ELF-1 (cell line): Measurements from ENCODE around the gene SOSTDC1.
"Not testable (repeated sequence)": the region's sequence is repeated elsewhere in the genome, so short reads cannot be mapped to it uniquely, and the experiment has no call there.

Experiments used
- DNase-seq: peaks from one replicate; pipeline ENCODE4 v3.0.0-alpha.2; 2016; ENCODE audit warnings: low read depth, low spot score

The SOSTDC1 gene, protein sequence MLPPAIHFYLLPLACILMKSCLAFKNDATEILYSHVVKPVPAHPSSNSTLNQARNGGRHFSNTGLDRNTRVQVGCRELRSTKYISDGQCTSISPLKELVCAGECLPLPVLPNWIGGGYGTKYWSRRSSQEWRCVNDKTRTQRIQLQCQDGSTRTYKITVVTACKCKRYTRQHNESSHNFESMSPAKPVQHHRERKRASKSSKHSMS

DNA sequence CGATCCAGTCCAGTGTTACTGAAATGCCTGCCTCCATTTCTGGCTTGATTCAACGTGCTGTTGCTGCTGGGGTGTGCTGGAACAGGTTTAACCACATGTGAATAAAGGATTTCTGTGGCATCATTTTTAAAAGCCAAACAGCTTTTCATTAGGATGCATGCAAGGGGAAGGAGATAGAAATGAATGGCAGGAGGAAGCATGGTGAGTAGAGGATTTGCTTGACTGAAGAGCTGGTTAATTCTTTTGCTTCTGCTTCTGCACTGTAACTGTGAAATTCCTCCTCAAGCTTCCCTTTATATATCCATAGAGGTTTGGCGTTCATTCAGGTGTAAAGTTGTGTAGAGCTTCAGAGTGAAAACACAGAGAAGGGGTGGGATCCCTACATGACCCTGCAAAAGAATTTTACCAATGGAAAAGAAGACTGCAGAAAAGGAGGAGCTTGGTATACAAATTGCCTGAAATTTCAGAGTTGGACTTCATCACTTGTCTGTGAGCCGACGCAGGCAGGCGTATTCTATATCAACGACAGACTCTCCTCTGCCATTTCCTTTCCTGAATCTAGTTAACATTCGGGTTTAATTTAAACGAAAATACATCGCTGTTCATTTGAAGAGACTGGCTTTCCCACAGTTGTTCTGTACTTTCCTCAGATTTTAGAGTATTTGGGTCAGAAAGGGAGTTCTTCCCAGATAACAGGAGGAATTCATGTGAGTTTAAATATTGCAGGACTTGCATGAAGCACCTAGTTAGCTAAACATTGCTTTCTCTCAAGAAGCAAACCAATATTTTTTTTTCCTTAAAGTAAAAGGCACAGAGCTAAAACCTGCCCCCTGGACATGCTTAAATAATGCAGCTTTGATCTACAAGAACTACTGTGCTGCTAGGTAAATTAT, at the start of gene SOSTDC1:
SOSTDC1 (minus strand) TSS at position 270 of the 893 bp plus-strand sequence; CDS start at position 200, 70 bp downstream.
- peak; percentile 41 for DNase-seq

DNA sequence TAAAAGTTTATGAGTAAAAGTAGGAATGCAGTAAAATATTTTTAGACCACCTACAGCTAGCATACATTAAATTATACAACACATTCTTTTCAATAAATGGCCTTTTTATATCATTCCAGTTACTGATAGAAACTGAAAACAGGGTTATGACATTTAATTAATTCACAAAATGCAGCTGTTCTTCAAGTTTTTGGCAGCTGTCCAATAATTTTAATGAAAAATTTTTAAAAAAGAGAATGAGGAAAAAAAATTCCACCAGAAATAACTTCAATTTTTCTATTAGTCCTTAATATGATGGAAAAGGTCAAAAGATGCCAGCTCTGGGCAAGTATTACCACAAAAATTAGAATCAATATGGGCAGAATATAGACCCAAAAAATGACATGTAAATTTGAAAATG, 49.2 kb upstream of the SOSTDC1 start:
- no peak for DNase-seq

DNA sequence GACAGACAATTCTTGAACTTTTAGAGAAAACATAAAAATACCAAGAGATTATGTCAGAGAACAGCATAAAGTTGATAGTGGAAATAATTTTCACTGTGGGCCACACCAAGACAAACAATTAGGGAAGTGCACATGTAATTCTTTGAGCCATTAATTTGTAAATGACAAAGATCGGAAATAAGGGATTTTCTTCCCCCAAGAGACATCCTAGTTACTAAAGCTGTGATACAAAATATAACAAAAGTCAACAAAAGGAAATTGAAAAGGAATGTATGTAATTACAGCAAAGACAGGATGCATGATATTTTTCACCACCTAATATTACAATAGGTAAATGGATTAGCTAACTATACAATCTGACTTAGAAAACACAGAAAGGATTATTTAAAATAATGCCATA, 48.7 kb upstream of the SOSTDC1 start:
- no peak for DNase-seq

DNA sequence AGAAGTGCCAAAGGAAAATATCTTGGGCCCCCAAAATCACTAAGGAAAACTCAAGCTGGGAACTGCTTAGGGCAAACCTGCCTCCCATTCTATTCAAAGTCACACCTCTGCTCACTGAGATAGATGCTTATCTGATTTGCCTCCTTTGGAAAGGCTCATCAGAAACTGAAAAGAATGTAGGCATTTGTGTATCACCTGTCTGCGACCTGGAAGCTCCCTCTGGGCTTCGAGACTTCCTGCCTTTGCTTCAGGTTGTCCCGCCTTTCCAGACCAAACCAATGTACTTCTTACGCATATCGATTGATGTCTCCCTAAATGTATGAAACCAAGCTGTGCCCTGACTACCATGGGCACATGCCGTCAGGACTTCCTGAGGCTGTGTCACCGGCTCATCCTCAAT, 46.6 kb upstream of the SOSTDC1 start:
- DNase-seq: peak; percentile 76

DNA sequence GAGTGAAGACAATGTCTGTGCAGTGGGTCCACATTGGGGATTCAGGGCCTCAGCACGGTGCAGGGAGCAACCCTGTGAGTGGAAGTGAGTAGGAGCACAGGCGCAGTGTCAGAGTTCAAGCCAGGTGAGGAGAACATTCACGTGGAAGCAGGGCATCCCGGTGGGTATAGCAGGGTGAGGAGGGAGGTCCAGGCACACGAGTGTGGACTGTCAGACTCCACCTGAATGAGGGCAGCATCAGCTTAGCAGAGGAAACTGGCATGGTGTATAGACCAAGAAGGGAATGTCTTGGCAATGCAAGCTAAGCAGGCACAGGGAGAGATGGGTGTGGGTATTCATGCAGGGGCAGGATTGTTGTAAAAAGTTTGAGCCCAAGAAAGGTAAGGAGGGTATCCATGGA, 45.8 kb upstream of the SOSTDC1 start:
- no peak for DNase-seq

DNA sequence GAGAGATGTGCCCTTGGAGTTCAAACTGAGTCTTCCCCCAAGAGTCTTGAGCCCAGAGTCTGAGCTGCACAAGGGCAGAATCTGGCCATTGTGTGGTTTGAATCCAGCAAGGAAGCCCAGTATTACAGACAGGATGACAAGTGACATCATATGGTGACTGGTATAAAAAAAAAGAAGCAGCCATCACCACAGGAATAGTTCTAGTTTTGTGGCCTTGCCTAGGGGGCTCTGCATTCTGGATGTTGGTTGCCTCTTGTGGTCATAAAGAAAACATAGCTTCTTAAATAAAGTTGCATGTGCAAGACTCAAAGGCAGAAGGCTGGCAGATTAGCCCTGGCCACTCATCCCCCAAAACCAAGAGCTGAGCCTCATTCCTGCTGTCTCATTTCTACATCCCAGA, 44.3 kb upstream of the SOSTDC1 start:
- no peak for DNase-seq

DNA sequence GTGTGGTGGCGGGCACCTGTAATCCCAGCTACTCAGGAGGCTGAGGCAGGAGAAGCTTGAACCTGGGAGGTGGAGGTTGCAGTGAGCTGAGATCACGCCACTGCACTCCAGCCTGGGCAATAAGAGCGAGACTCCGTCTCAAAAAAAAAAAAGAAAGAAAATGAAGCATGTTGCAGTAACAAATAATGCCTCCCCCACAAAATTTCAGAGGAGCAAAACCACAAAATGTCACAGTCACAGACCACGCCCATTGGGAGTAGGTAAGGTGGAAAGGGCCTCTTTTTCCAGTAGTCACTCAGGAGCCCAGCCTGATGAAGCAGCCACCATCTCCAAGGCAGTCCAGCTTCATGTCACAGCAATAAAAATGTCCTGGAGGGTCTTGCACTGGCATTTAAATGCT, 40.9 kb upstream of the SOSTDC1 start:
- DNase-seq: not testable (repeated sequence)

DNA sequence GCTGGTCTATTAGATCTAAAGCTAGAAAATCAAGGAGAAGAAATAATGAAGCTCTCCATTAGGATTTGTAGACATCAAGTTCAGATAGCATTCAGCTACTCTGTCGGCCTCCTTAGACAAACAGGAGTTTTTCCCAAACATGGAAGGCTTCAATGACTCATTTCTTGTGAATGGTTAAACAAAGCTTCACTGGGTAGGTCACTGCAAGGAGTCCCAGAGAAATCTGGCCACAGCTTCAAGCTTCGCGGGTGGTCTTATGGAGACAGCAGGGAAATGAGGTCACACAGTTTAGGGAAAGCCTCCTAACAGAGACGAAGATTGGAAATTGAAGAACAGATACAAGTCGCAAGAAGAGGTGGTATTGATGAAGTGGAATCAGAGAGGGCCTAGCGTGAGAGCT, 38.5 kb upstream of the SOSTDC1 start:
- DNase-seq: peak; percentile 10

DNA sequence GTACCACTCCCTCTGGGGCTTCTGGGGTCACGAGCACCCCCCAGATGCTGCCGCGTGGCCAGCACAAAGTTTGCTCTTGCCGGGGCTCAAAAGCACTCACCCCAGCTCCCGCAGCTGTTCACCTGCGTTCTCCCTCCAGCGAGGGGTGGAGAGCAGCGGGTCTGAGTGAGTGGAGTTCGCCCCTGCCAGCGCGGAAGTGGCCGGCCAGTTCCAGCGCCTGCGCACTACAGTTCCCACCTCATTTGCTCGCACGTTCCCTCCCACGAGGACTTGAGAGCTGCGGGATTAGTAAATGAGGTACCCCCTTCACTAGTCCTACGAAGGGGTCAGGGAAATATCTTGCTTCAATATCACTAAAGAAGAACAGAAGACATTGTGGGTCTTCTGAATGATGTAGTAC, 36.8 kb upstream of the SOSTDC1 start:
- no peak for DNase-seq

DNA sequence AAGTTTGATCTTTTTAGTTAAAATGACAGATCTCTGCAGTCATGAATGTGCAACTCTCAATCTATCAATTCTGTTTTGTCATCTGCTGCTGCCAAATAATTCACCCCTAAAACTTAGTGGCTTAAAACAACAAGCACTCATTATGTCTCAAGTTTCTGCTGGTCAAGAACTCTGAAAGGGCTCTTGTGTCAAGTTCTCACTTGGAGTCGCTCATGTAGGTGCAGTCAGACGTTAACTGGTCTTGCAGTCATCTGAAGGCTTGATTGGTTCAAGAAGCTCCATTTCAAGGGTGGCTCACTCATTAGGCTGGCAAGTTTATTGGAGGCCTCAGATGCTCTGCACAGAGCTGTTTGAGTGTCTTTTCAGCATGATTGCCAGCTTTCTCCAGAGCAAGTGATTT, 32.6 kb upstream of the SOSTDC1 start:
- no peak for DNase-seq

DNA sequence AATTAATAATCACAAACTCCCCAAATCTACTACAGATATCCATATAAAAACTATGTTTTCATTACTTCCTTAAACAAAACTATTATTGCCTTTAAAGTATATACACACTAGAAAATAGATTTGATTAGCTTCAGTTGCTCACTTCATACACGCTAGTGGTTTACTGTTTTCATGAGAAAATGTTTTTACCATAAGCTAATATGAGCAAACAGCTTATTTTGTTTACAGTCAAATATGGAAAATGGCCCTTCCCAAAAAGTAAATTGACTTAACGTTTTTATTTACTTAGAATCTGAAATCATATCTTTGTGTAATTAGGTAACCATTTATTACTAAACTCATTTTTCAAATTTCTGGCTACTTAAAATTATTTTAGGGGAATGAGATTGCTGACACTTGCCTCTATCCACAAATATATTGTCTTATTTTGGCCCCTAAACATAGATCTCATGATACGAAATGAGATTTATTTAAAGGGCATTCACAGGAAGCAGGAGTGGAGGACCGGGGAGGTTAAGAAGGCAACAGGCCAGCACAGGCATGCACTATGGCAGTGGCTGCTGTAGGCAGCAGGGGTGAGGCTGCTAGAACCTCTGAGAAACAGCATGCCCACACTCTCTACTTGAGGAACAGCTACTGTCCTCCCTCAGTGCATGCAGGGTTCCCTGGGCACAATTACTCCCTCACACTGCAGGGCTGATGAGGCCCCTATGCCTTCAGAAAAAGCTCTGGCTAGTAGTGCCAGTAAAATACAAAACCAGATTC, 29.6 kb upstream of the SOSTDC1 start:
- no peak for DNase-seq

DNA sequence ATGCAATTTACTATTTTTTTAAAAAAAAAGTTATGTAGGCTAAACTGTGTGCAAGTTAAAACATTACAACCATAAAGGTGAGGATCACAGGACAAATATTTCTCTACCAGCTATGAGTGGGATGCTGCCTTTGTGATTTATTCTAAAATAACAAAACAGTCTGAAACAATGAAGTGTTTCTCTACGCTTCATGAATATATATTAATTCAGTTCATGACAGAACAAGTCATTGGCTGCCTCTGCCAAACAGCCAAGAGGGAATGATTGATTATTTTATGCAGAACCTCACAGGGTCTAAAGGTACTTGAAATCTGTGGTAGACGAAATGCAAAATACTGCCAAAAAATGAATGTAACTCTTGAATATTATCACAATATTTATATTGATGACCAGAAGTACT, 29.0 kb upstream of the SOSTDC1 start:
- no peak for DNase-seq

DNA sequence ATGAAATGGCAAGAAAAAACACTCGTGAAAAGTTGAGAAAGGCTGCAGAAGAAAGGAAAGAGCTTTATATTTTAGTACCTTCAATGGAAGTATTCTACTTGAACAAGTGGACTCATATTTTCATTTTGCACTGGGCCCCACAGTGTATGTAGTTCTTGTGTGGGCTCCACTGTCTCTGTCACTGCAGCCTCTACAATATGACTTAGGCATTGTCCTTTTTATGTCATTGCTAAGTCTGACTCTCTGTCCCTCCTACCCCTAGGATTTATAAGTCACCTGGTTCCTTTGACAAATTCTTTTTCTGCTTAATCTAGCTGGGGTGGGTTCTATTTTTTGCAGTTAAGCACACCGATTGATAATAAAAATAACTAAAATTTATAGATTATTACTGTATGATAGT, 27.7 kb upstream of the SOSTDC1 start:
- no peak for DNase-seq

DNA sequence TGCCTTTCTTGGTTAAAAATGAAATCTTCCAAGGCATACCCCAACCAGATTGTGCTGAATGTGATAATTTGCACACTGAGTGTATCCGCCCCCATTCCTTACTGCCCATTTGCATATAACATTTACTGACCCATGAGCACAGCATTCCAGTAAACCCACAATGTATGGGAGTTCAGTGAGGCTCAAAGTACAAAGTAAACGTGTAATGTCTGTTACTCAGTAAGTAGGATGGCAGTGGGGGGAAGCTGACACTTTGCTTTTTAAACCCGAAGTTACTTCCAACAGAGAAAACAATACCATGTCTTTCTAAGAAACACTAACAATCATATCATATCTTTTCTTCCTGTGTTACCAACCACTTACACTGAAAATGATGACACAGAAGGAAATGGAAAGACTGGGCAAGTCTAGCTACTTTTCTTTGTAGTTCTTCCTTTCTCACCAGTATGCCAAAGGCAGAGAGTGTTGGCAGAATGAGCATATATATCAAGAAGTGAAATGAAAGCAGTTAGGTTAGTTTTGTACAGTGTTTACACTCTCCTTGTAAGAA, 27.1 kb upstream of the SOSTDC1 start:
- DNase-seq: no peak

DNA sequence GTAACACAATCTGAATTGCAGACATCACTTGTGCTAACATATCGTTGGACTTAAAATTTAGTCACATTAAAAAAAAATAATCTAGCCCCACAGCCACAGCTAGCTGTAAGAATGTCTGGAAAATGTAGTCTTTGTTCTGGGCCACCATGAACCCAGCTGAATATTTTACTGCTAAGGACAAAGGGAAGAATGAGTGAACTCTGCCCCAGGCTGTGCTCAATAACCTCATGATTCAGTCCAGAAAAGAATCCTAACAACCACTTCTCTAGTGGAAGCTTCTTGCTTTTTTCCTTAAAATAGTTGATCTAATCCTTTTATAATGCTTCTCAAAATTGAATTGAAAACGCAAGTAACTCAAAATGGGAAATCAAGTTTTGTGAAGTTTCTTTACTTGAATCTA, 25.6 kb upstream of the SOSTDC1 start:
- no peak for DNase-seq

DNA sequence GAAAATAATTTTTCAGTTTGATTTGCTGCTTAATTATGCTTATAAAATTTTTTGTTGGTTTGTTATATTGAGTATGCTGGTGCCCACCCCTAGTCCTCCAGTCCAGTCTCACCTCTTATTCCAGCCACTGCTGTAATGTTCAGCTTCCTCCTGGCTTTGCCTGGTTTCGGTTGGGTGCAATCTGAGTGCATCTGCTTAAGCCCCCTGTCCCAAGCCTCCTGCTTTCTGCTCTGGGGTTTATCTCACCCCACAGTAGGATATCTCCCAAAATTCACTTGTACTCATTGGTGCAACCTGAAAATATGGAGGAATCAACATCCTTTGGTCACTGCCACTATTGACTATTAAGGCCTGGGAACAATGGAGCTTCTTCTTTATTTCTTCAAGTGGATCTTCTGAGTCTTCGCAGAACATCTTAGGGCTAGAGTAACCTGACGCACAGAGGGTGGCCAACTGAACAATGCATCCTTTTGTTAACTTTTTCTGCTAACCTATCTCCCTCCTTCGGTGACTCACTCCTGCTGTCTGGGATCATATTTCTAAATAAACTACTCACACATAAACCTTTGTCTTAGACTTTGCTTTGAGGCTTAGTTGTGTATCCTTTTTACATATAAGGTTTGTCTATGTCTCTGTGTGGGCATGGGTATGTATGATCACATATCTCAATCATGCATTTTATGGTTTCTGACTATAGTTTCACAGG, 19.1 kb upstream of the SOSTDC1 start:
- peak; percentile 28 for DNase-seq

DNA sequence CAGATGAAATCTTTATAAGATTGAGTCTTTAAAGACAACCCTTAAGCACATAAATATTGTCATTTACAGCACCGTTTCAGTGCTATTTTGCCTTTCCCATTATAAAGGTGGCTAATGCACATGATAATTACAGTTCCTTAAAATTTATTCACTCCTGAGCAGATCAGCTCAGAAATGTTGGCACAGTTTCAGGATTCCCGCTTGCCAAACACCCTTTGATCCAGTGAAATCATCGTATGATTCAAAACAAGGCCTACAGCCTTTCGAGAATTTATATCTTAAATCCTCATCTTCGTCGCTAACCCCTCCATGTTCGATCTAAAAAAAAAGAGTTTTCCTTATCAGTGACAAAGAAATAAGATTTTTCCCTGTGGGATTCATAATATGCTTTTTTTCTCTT, 14.1 kb upstream of the SOSTDC1 start:
- DNase-seq: no peak

DNA sequence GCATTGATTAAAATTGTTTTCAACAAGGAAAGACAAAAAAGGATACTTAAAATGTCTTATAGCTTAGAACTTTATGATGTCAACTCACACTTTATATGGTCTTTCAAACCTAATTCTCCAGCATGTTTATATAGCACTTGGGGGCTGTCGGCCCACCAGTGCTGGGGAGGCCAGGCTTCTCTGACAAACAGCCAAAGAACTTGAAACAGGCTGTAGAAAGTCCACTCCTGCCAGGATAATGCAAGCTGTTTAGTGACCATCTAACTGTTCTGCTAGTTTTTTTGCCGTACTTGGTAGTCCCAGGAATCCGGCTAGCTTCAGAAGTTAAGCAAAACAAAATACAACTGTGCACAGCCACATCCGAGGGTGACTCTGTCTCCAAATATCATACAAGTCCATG, 13.6 kb upstream of the SOSTDC1 start:
- DNase-seq: no peak

DNA sequence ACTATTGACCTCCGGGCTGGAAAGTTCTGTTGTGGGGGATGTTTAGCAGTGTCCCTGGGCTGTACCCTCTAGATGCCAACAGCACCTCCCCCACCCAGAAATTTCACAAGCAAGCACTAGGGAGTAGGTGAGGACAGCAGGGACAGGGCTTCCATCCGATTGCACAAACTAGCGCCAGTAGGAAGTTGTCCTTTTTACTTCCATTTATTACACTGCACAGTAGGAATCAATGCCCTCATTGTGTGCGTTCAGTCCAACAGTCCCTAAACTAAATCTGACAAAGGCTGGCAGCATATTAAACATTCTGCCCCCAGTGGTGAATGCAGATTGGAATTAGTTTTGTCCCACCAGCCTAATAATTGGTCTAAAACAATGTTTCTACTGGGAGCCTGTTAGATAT, 6.4 kb upstream of the SOSTDC1 start:
- no peak for DNase-seq

DNA sequence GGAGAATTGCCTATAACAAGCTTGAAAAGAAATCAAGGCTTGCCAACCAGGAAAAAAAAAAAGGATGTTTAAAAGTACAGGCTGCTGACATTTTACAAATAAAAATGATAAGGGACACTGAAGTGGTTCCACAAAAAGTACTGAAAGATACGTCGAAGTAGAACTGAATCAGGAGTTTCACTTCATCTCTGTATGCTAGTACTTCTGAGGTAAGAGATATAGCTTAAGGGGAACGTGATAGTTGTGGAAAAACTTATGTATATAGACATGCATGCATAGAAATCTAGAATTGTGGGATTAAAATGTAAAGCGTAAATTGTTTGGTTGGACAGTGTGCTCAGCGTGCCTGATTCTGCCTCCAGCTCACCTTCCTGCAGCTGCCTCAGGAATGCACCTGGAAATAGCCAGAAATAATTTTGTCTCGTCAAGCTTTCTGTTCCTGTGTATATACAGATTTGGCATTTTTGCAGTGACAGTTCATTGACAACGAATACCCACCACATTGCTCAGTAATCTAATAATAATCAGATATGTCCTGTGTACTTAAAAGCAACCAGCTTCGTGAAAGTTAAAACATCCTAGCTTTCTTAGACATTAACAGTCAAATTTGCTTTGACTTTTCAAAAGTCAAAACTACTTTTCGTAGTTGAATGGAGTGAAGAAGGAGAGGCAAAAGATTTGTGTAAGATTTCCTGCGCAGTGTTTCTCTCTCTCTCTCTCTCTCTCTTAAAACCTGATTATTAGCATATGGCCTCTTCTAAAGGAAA, 1.4 kb downstream of the SOSTDC1 start:
- no peak for DNase-seq

DNA sequence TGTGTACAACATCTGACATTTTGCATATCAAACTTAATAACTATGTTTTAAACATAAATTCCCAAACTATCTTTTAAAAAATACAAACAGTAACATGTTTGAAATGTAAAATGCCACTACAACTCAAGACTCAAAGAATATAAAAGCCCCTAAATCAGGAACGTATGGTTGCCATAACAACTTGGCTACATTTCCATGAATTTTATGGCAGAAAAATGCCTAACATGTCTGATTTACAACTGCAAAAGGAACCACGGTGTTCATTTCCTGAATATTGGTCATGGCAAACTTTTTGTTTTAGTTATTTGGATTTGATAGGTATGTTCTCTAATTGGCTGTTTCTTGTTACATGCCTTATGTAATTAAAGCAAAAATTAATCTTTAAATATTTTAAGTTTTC, 2.0 kb downstream of the SOSTDC1 start:
- no peak for DNase-seq
